ENCODE data around the gene THSD7A.
"Not testable (repeated sequence)": the region's sequence is repeated elsewhere in the genome, so short reads cannot be mapped to it uniquely, and the experiment has no call there.

Gene THSD7A

GRCh38 chr7:11524476-11525397 is 307.3 kb downstream of the THSD7A start:
- no peak overlapping the region for H3K4me3 ChIP-seq (ENCODE audit: low read length)
- WGBS (ENCODE audit: insufficient coverage, insufficient read length), result 100% methylated on average over 2 of the region's 5 CpGs

GRCh38 chr7:11521964-11522499 is 310.0 kb downstream of the THSD7A start:
- not testable (repeated sequence) for H3K27ac ChIP-seq (ENCODE audit: low read length); H3K4me3 ChIP-seq (ENCODE audit: low read length); H3K27me3 ChIP-seq (ENCODE audit: control insufficient read depth, insufficient read depth, low read length); H3K9me3 ChIP-seq (ENCODE audit: control insufficient read depth, insufficient read depth, low read length); DNase-seq (ENCODE audit: low read depth, low spot score); H3K4me1 ChIP-seq (ENCODE audit: control insufficient read depth, insufficient read depth, low read length); H3K36me3 ChIP-seq (ENCODE audit: control insufficient read depth, insufficient read depth, low read length)
- no CpG with 5 or more reads among the region's 2 CpGs for WGBS (ENCODE audit: insufficient coverage, insufficient read length)

More at GRCh38 chr7:11524476-11525397, 307.3 kb downstream of the THSD7A start:
- H3K27me3 ChIP-seq (ENCODE audit: control insufficient read depth, insufficient read depth, low read length), result no peaks in the 10 kb centered on the region
- no peaks in the 10 kb centered on the region for H3K4me1 ChIP-seq (ENCODE audit: control insufficient read depth, insufficient read depth, low read length)
- no peak for DNase-seq (ENCODE audit: low read depth, low spot score)
- no peaks in the 10 kb centered on the region for H3K36me3 ChIP-seq (ENCODE audit: control insufficient read depth, insufficient read depth, low read length)
- no peaks in the 10 kb centered on the region for H3K9me3 ChIP-seq (ENCODE audit: control insufficient read depth, insufficient read depth, low read length)
- no peak overlapping the region for H3K27ac ChIP-seq (ENCODE audit: low read length)

GRCh38 chr7:11517853-11518252 is 314.1 kb downstream of the THSD7A start:
- DNase-seq (ENCODE audit: low read depth, low spot score), result no peak
- Histone ChIP-seq H3K27me3 (ENCODE audit: control insufficient read depth, insufficient read depth, low read length) (no peaks in the 10 kb centered on the region), H3K4me3 (ENCODE audit: low read length) (no peak overlapping the region), H3K9me3 (ENCODE audit: control insufficient read depth, insufficient read depth, low read length) (no peaks in the 10 kb centered on the region), H3K27ac (ENCODE audit: low read length) (no peak overlapping the region), H3K36me3 (ENCODE audit: control insufficient read depth, insufficient read depth, low read length) (no peaks in the 10 kb centered on the region), H3K4me1 (ENCODE audit: control insufficient read depth, insufficient read depth, low read length) (no peaks in the 10 kb centered on the region; the same call in 1 of the 2 replicates)
- WGBS (ENCODE audit: insufficient coverage, insufficient read length), result no CpG with 5 or more reads among the region's 1 CpG

- H3K4me1 ChIP-seq (ENCODE audit: control insufficient read depth, insufficient read depth, low read length), result no peaks in the 10 kb centered on the region; the same call in 1 of the 2 replicates
- no peak for DNase-seq (ENCODE audit: low read depth, low spot score)
- H3K27me3 ChIP-seq (ENCODE audit: control insufficient read depth, insufficient read depth, low read length), result no peaks in the 10 kb centered on the region
- H3K27ac ChIP-seq (ENCODE audit: low read length), result no peak overlapping the region
- no peaks in the 10 kb centered on the region for H3K36me3 ChIP-seq (ENCODE audit: control insufficient read depth, insufficient read depth, low read length)
- H3K4me3 ChIP-seq (ENCODE audit: low read length), result no peak overlapping the region
- no peaks in the 10 kb centered on the region for H3K9me3 ChIP-seq (ENCODE audit: control insufficient read depth, insufficient read depth, low read length)
- WGBS (ENCODE audit: insufficient coverage, insufficient read length), result no CpG with 5 or more reads among the region's 3 CpGs
Observed at GRCh38 chr7:11516328-11516727, 315.7 kb downstream of the THSD7A start.

- Histone ChIP-seq H3K27me3 (ENCODE audit: control insufficient read depth, insufficient read depth, low read length) (no peaks in the 10 kb centered on the region), H3K4me1 (ENCODE audit: control insufficient read depth, insufficient read depth, low read length) (no peaks in the 10 kb centered on the region; the same call in 1 of the 2 replicates), H3K4me3 (ENCODE audit: low read length) (no peak overlapping the region), H3K36me3 (ENCODE audit: control insufficient read depth, insufficient read depth, low read length) (no peaks in the 10 kb centered on the region), H3K27ac (ENCODE audit: low read length) (no peak overlapping the region), H3K9me3 (ENCODE audit: control insufficient read depth, insufficient read depth, low read length) (no peaks in the 10 kb centered on the region)
- DNase-seq (ENCODE audit: low read depth, low spot score), result no peak
- no CpG with 5 or more reads among the region's 1 CpG for WGBS (ENCODE audit: insufficient coverage, insufficient read length)
Observed at GRCh38 chr7:11513460-11513859, 318.5 kb downstream of the THSD7A start.

- no peaks in the 10 kb centered on the region for H3K27me3 ChIP-seq (ENCODE audit: control insufficient read depth, insufficient read depth, low read length)
- no peak overlapping the region for H3K4me3 ChIP-seq (ENCODE audit: low read length)
- H3K36me3 ChIP-seq (ENCODE audit: control insufficient read depth, insufficient read depth, low read length), result no peaks in the 10 kb centered on the region
- no peaks in the 10 kb centered on the region for H3K9me3 ChIP-seq (ENCODE audit: control insufficient read depth, insufficient read depth, low read length)
- WGBS (ENCODE audit: insufficient coverage, insufficient read length), result no CpG with 5 or more reads among the region's 1 CpG
- no peak for DNase-seq (ENCODE audit: low read depth, low spot score)
- no peaks in the 10 kb centered on the region; the same call in 1 of the 2 replicates for H3K4me1 ChIP-seq (ENCODE audit: control insufficient read depth, insufficient read depth, low read length)
- H3K27ac ChIP-seq (ENCODE audit: low read length), result no peak overlapping the region
Observed at GRCh38 chr7:11507929-11508328, 324.1 kb downstream of the THSD7A start.

GRCh38 chr7:11506417-11506816 is 325.6 kb downstream of the THSD7A start:
- DNase-seq (ENCODE audit: low read depth, low spot score), result no peak
- Histone ChIP-seq H3K9me3 (ENCODE audit: control insufficient read depth, insufficient read depth, low read length) (no peaks in the 10 kb centered on the region), H3K27me3 (ENCODE audit: control insufficient read depth, insufficient read depth, low read length) (no peaks in the 10 kb centered on the region), H3K27ac (ENCODE audit: low read length) (no peak overlapping the region), H3K36me3 (ENCODE audit: control insufficient read depth, insufficient read depth, low read length) (no peaks in the 10 kb centered on the region), H3K4me1 (ENCODE audit: control insufficient read depth, insufficient read depth, low read length) (no peaks in the 10 kb centered on the region; the same call in 1 of the 2 replicates), H3K4me3 (ENCODE audit: low read length) (no peak overlapping the region)

- Histone ChIP-seq H3K4me3 (ENCODE audit: low read length) (no peak overlapping the region), H3K27me3 (ENCODE audit: control insufficient read depth, insufficient read depth, low read length) (no peaks in the 10 kb centered on the region), H3K9me3 (ENCODE audit: control insufficient read depth, insufficient read depth, low read length) (no peaks in the 10 kb centered on the region), H3K36me3 (ENCODE audit: control insufficient read depth, insufficient read depth, low read length) (no peaks in the 10 kb centered on the region), H3K4me1 (ENCODE audit: control insufficient read depth, insufficient read depth, low read length) (no peaks in the 10 kb centered on the region; the same call in 1 of the 2 replicates), H3K27ac (ENCODE audit: low read length) (no peak overlapping the region)
- DNase-seq (ENCODE audit: low read depth, low spot score), result no peak
- WGBS (ENCODE audit: insufficient coverage, insufficient read length), result no CpG with 5 or more reads among the region's 3 CpGs
Observed at GRCh38 chr7:11505471-11505985, 326.5 kb downstream of the THSD7A start.

- no CpG with 5 or more reads among the region's 1 CpG for WGBS (ENCODE audit: insufficient coverage, insufficient read length)
- DNase-seq (ENCODE audit: low read depth, low spot score), result no peak
- no peak overlapping the region for H3K27ac ChIP-seq (ENCODE audit: low read length)
Observed at GRCh38 chr7:11492307-11492706, 339.7 kb downstream of the THSD7A start.

GRCh38 chr7:11491811-11492210 is 340.2 kb downstream of the THSD7A start:
- H3K4me1 ChIP-seq (ENCODE audit: control insufficient read depth, insufficient read depth, low read length), result peaks cover 1% of the 10 kb centered on the region; the same call in 1 of the 2 replicates
- no peaks in the 10 kb centered on the region for H3K36me3 ChIP-seq (ENCODE audit: control insufficient read depth, insufficient read depth, low read length)
- H3K27me3 ChIP-seq (ENCODE audit: control insufficient read depth, insufficient read depth, low read length), result no peaks in the 10 kb centered on the region
- H3K27ac ChIP-seq (ENCODE audit: low read length), result no peak overlapping the region
- DNase-seq (ENCODE audit: low read depth, low spot score), result no peak
- H3K4me3 ChIP-seq (ENCODE audit: low read length), result no peak overlapping the region
- no peaks in the 10 kb centered on the region for H3K9me3 ChIP-seq (ENCODE audit: control insufficient read depth, insufficient read depth, low read length)
- no CpG with 5 or more reads among the region's 4 CpGs for WGBS (ENCODE audit: insufficient coverage, insufficient read length)

More at GRCh38 chr7:11492307-11492706, 339.7 kb downstream of the THSD7A start:
- Histone ChIP-seq H3K4me1 (ENCODE audit: control insufficient read depth, insufficient read depth, low read length) (peaks cover 1% of the 10 kb centered on the region; the same call in 1 of the 2 replicates), H3K27me3 (ENCODE audit: control insufficient read depth, insufficient read depth, low read length) (no peaks in the 10 kb centered on the region), H3K36me3 (ENCODE audit: control insufficient read depth, insufficient read depth, low read length) (no peaks in the 10 kb centered on the region), H3K4me3 (ENCODE audit: low read length) (no peak overlapping the region), H3K9me3 (ENCODE audit: control insufficient read depth, insufficient read depth, low read length) (no peaks in the 10 kb centered on the region)
